SU-DHL-6 (cell line): ENCODE data around the gene GDI1.

Experiments
- H2AFZ ChIP-seq: fragments of 200-600 bp; sonication (generic); 2 replicates; pipeline ENCODE4 v1.6.1; 2014; ENCODE audit warnings: low read depth, mild to moderate bottlenecking, moderate library complexity, mixed read lengths, antibody characterized with exemption, low read length; ENCODE audit not compliant: severe bottlenecking
- H3F3A ChIP-seq: fragments of 200-600 bp; shearing (Covaris generic); 2 replicates; pipeline ENCODE4 v1.6.0; 2016; ENCODE audit warnings: antibody characterized with exemption, mild to moderate bottlenecking; ENCODE audit not compliant: insufficient read depth
- H3K27ac ChIP-seq: fragments of 200-600 bp; sonication (generic); 2 replicates; pipeline ENCODE4 v1.5.1; 2016; ENCODE audit warnings: low read depth, mild to moderate bottlenecking, low read length, moderate library complexity, mixed read lengths
- H3K27me3 ChIP-seq: fragments of 200-600 bp; sonication (generic), shearing (Covaris generic); 2 replicates; pipeline ENCODE4 v1.6.0; 2014; ENCODE audit warnings: mild to moderate bottlenecking, low read length
- H3K36me3 ChIP-seq: fragments of 200-600 bp; sonication (generic); 2 replicates; pipeline ENCODE4 v1.6.1; 2014; ENCODE audit warnings: mild to moderate bottlenecking, low read length, mixed read lengths
- H3K4me2 ChIP-seq: fragments of 300-600, 200-600 bp; shearing (Covaris generic), sonication (generic); 2 replicates; pipeline ENCODE4 v1.6.0; 2014; ENCODE audit warnings: low read length, low read depth, mild to moderate bottlenecking; ENCODE audit not compliant: poor library complexity, severe bottlenecking
- H3K4me3 ChIP-seq: fragments of 200-600 bp; sonication (generic); 2 replicates; pipeline ENCODE4 v1.5.1; 2014; ENCODE audit warnings: antibody characterized with exemption, low read length, mild to moderate bottlenecking, mixed read lengths; ENCODE audit not compliant: insufficient read depth, poor library complexity, severe bottlenecking
- H3K79me2 ChIP-seq: fragments of 200-600 bp; sonication (generic); 2 replicates; pipeline ENCODE4 v1.6.1; 2014; ENCODE audit warnings: mild to moderate bottlenecking, low read length, moderate library complexity; ENCODE audit not compliant: insufficient read depth
- H3K9ac ChIP-seq: fragments of 200-600 bp; sonication (generic); 2 replicates; pipeline ENCODE4 v1.7.0; 2014; ENCODE audit warnings: mild to moderate bottlenecking, low read length
- H3K9me2 ChIP-seq: fragments of 200-600 bp; sonication (generic); replicated peaks from 2 replicates; pipeline ENCODE4 v1.6.1; 2014; ENCODE audit warnings: low read length; ENCODE audit not compliant: insufficient read depth
- H3K9me3 ChIP-seq: fragments of 200-600 bp; sonication (generic); 2 replicates; pipeline ENCODE4 v1.6.1; 2014; ENCODE audit warnings: low read length, mixed read lengths; ENCODE audit not compliant: insufficient read depth
- H4K20me1 ChIP-seq: fragments of 200-600 bp; sonication (generic); 2 replicates; pipeline ENCODE4 v1.6.1; 2014; ENCODE audit warnings: low read depth, mild to moderate bottlenecking, antibody characterized with exemption, low read length, moderate library complexity, mixed read lengths
- CTCF ChIP-seq: fragments of 200-600 bp; sonication (generic); IDR thresholded peaks from one replicate; pipeline ENCODE4 v1.5.1; 2017; ENCODE audit warnings: antibody characterized with exemption, mild to moderate bottlenecking, low read length, moderate library complexity; ENCODE audit not compliant: insufficient read depth, poor library complexity, severe bottlenecking
- EZH2phosphoT487 ChIP-seq: fragments of 200-600 bp; sonication (generic), shearing (Covaris generic); conservative IDR thresholded peaks from 2 replicates; pipeline ENCODE4 v1.6.1; 2018; ENCODE audit warnings: mild to moderate bottlenecking, antibody characterized with exemption, low read length, moderate library complexity, mixed read lengths

The GDI1 gene

GRCh38 chrX:154465601-154466000, 28.6 kb downstream of the GDI1 start:
- Histone ChIP-seq H3K9ac (no peak overlapping the region), H3K9me3 (no peaks in the 10 kb centered on the region), H3K4me2 (no peak overlapping the region), H2AFZ (no peak overlapping the region), H3K27ac (no peak overlapping the region), H3K4me3 (no peak overlapping the region), H3K9me2 (no peaks in the 10 kb centered on the region), H3F3A (no peaks in the 10 kb centered on the region), H3K79me2 (no peaks in the 10 kb centered on the region), H3K36me3 (no peaks in the 10 kb centered on the region), H4K20me1 (no peaks in the 10 kb centered on the region), H3K27me3 (no peaks in the 10 kb centered on the region)
- TF ChIP-seq EZH2phosphoT487 (no peak), CTCF (no peak)

GRCh38 chrX:154466036-154466435, 29.1 kb downstream of the GDI1 start:
- Histone ChIP-seq H2AFZ (no peak overlapping the region), H4K20me1 (no peaks in the 10 kb centered on the region), H3K27ac (no peak overlapping the region), H3K79me2 (no peaks in the 10 kb centered on the region), H3F3A (no peaks in the 10 kb centered on the region), H3K9me2 (no peaks in the 10 kb centered on the region), H3K27me3 (no peaks in the 10 kb centered on the region), H3K4me3 (no peak overlapping the region), H3K4me2 (no peak overlapping the region), H3K36me3 (no peaks in the 10 kb centered on the region), H3K9me3 (no peaks in the 10 kb centered on the region), H3K9ac (no peak overlapping the region)
- TF ChIP-seq EZH2phosphoT487, result no peak
- TF ChIP-seq CTCF, result no peak

- Histone ChIP-seq H3K36me3 (no peaks in the 10 kb centered on the region), H3K27ac (no peak overlapping the region), H3K79me2 (no peaks in the 10 kb centered on the region), H3K4me3 (no peak overlapping the region), H3K4me2 (no peak overlapping the region), H4K20me1 (no peaks in the 10 kb centered on the region), H3K9me2 (no peaks in the 10 kb centered on the region), H3K9me3 (no peaks in the 10 kb centered on the region), H3K27me3 (no peaks in the 10 kb centered on the region), H3K9ac (no peak overlapping the region), H2AFZ (no peak overlapping the region), H3F3A (no peaks in the 10 kb centered on the region)
- TF ChIP-seq CTCF, result no peak
- no peak for TF ChIP-seq EZH2phosphoT487
Observed at GRCh38 chrX:154466907-154467306, 30.0 kb downstream of the GDI1 start.

GRCh38 chrX:154467556-154467955, 30.6 kb downstream of the GDI1 start:
- Histone ChIP-seq H3K79me2 (no peaks in the 10 kb centered on the region), H3K36me3 (no peaks in the 10 kb centered on the region), H4K20me1 (no peaks in the 10 kb centered on the region), H3K27me3 (no peaks in the 10 kb centered on the region), H2AFZ (no peak overlapping the region), H3K27ac (no peak overlapping the region), H3F3A (no peaks in the 10 kb centered on the region), H3K9ac (no peak overlapping the region), H3K4me2 (no peak overlapping the region), H3K4me3 (no peak overlapping the region), H3K9me3 (no peaks in the 10 kb centered on the region), H3K9me2 (no peaks in the 10 kb centered on the region)
- TF ChIP-seq EZH2phosphoT487 (no peak), CTCF (no peak)
